VCaP (cell line): Measurements from ENCODE around the gene PTPRN2.
"Not testable (repeated sequence)": the region's sequence is repeated elsewhere in the genome, so short reads cannot be mapped to it uniquely, and the experiment has no call there.

Experiments used
- H3K27ac ChIP-seq: fragments of 450-650 bp; 2 replicates; pipeline ENCODE4 v1.5.1; 2017
- CTCF ChIP-seq: fragments of 450-650 bp; conservative IDR thresholded peaks from 2 replicates; pipeline ENCODE4 v1.5.1; 2017; ENCODE audit warnings: mild to moderate bottlenecking, moderate library complexity

PTPRN2 gene

GRCh38 chr7:157507987-157508386 lies 1079.6 kb downstream of the PTPRN2 start:
- no peak for TF ChIP-seq CTCF
- H3K27ac ChIP-seq: no peak overlapping the region

- no peak for TF ChIP-seq CTCF
These were observed 1081.4 kb downstream of the PTPRN2 start for GRCh38 chr7:157506268-157506667.

GRCh38 chr7:157505646-157506045 lies 1082.0 kb downstream of the PTPRN2 start:
- no peak overlapping the region for H3K27ac ChIP-seq
- TF ChIP-seq CTCF: no peak

More at GRCh38 chr7:157506268-157506667, 1081.4 kb downstream of the PTPRN2 start:
- no peak overlapping the region for H3K27ac ChIP-seq

GRCh38 chr7:157503229-157503628 lies 1084.4 kb downstream of the PTPRN2 start:
- no peak overlapping the region for H3K27ac ChIP-seq
- TF ChIP-seq CTCF: no peak

GRCh38 chr7:157502701-157503111 lies 1084.9 kb downstream of the PTPRN2 start:
- TF ChIP-seq CTCF: no peak

GRCh38 chr7:157501581-157501980 lies 1086.0 kb downstream of the PTPRN2 start:
- TF ChIP-seq CTCF: no peak
- H3K27ac ChIP-seq: no peak overlapping the region

More at GRCh38 chr7:157502701-157503111, 1084.9 kb downstream of the PTPRN2 start:
- H3K27ac ChIP-seq: no peak overlapping the region

GRCh38 chr7:157500989-157501540 lies 1086.6 kb downstream of the PTPRN2 start:
- H3K27ac ChIP-seq: not testable (repeated sequence)

GRCh38 chr7:157500171-157500960 lies 1087.3 kb downstream of the PTPRN2 start:
- no peak for TF ChIP-seq CTCF

More at GRCh38 chr7:157500171-157500960, 1087.3 kb downstream of the PTPRN2 start:
- no peak overlapping the region for H3K27ac ChIP-seq
